GM06990 (cell line): ENCODE results near the gene BUD13.

Experiments used
- DNase-seq: peaks from one replicate; pipeline ENCODE4 v3.0.0-alpha.2; 2011; ENCODE audit not compliant: insufficient read length; ENCODE audit errors: extremely low read depth
- H3K27me3 ChIP-seq: replicated peaks from 2 replicates; pipeline ENCODE4 v1.6.0; 2011; ENCODE audit warnings: low read length; ENCODE audit not compliant: control insufficient read depth, insufficient read depth
- H3K36me3 ChIP-seq: 2 replicates; pipeline ENCODE4 v1.5.1; 2011; ENCODE audit warnings: low read length; ENCODE audit not compliant: control insufficient read depth, insufficient read depth
- H3K4me3 ChIP-seq: replicated peaks from 2 replicates; pipeline ENCODE4 v1.5.1; 2011; ENCODE audit warnings: low read depth, mild to moderate bottlenecking, control low read depth, low read length
- TF ChIP-seq, protein P1 (sequence below): IDR thresholded peaks from 2 replicates; pipeline ENCODE4 v1.5.1; 2011; ENCODE audit warnings: low read length, control low read depth, mild to moderate bottlenecking, inconsistent platforms; ENCODE audit not compliant: insufficient read depth, poor library complexity, severe bottlenecking

The BUD13 gene

DNA sequence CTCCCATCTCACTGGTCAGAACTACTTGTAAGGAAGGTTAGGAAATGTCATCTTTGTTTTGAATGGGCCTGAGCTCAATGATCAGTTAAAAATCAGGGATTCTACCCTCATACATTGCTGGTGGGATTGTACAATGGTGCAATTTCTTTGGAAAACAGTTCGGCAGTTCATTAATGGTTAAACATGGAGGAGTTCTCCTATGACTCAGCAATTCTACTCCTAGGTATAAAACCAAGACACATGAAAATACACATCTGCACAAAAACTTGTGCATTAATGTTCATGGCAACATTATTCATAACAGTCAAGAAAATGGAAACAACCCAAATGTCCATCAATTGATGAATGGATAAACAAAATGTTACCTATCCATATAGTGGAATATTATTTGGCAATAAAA lies 23.8 kb upstream of the BUD13 start:
- Histone ChIP-seq H3K27me3 (no peaks in the 10 kb centered on the region), H3K4me3 (no peak overlapping the region), H3K36me3 (no peaks in the 10 kb centered on the region)
- TF ChIP-seq, protein P1, sequence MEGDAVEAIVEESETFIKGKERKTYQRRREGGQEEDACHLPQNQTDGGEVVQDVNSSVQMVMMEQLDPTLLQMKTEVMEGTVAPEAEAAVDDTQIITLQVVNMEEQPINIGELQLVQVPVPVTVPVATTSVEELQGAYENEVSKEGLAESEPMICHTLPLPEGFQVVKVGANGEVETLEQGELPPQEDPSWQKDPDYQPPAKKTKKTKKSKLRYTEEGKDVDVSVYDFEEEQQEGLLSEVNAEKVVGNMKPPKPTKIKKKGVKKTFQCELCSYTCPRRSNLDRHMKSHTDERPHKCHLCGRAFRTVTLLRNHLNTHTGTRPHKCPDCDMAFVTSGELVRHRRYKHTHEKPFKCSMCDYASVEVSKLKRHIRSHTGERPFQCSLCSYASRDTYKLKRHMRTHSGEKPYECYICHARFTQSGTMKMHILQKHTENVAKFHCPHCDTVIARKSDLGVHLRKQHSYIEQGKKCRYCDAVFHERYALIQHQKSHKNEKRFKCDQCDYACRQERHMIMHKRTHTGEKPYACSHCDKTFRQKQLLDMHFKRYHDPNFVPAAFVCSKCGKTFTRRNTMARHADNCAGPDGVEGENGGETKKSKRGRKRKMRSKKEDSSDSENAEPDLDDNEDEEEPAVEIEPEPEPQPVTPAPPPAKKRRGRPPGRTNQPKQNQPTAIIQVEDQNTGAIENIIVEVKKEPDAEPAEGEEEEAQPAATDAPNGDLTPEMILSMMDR = no peak
- no peak for DNase-seq

DNA sequence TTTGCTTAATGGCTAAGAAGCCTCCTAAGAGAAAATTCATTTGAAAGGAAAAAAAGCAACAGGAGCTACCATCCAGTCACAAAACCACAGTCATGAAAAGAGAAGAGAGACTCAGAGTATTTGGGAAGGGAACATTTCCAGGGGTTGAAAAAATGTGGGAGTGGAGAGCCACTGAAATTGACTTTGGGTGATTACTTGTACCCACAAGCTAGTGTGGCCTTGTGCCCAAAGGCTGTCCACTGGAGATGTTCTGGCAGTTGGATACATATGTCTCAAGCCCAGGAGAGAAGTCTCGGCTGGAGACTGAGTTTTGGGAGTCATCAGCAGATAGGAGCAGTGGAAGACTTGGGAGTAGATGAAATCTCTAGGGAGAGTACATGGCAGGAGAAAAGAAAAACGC lies 22.1 kb upstream of the BUD13 start:
- TF ChIP-seq, protein P1 = no peak
- Histone ChIP-seq H3K27me3 (no peaks in the 10 kb centered on the region), H3K36me3 (no peaks in the 10 kb centered on the region), H3K4me3 (no peak overlapping the region)
- DNase-seq = no peak

DNA sequence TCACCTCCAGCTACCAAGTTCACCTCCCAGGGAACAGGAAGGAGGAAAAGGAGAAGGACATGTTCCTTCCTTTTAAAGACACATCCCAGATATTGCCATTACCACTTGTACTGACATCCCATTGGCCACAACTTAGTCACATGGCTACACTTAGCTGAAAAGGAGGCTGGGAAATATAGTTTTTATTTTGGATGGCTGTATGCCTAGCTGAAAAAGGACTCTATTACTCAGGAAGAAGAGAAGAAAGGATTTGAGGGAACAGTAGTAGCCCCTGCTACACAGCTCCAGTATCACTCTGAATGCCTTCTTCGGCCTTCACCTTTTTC lies 20.9 kb upstream of the BUD13 start:
- Histone ChIP-seq H3K27me3 (no peaks in the 10 kb centered on the region), H3K4me3 (no peak overlapping the region), H3K36me3 (no peaks in the 10 kb centered on the region)
- TF ChIP-seq, protein P1 = no peak
- DNase-seq = no peak

DNA sequence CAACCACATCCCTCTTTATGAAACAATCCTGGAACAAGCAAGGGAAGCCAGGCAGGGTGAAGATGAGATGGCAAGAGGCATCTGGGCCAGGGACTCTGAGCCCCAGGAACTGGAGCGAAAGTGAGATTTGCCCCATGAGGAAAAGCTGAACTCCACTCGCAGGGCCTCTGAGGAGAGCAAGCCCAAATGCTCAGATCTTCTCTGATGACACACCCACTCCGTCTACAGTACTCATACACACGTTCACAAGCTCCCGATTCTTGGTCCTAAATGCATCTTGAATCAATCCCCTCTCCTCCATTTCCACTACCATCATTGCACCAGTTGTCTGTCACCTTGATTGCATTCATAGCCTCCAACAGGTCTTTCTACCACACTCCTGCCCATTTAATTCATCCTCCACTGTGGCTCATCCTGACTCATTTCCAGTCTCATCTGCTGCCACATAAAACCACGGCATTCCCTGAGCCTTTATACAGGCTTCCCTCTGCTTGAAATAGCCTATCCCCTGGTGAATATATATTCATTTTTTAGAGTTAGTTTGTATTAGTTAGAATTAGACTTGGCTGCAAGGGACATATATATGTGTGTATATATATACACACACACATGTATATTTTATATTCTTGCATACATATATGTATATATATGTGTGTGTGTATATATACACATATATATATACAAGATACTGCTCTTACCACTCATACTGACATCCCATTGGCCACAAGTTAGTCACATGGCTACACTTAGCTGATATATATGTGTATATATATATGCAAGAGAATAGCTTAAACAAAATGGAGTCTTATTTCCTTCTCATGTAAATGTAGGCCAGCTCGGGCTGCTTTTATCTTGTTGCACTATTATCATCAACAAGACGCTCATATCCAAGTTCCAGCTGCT lies 20.3 kb upstream of the BUD13 start:
- Histone ChIP-seq H3K27me3 (no peaks in the 10 kb centered on the region), H3K4me3 (no peak overlapping the region), H3K36me3 (no peaks in the 10 kb centered on the region)
- TF ChIP-seq, protein P1 = no peak
- no peak for DNase-seq

DNA sequence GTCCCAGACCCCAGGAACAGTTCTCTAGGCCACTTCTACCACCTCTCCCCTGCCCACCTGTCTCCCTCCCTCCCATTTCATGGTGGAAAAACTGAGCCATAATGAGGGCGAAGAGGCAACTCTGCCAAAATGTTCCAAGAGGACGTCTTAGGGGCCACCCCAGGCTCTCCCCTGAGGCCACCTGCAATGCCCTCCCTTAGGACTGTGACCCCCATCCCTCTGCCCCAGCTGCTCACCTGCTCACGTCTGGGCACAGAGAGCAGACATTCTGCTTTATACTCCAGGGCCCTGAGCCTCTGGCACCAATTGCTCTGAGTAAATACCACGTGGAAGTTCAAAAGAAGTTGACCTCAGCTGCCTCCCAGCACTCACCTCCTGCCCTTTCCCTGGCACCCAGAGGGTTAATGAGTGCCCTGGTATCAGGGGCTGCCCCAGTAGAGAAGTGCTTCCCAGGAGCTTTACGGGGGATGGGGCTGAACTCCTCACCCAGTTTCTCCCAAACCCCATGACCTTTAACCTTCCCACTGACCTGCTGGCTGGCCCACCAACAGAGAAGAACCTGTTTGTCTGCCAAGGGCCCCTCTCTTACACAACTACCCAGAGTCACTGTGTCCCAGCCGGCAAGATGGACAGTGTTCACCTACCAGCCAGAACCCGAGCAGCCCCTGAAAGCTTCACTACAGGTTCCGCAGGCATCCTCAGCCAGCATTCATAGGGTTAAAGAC lies 19.5 kb upstream of the BUD13 start:
- no peak for DNase-seq
- Histone ChIP-seq H3K27me3 (no peaks in the 10 kb centered on the region), H3K4me3 (no peak overlapping the region), H3K36me3 (no peaks in the 10 kb centered on the region)
- TF ChIP-seq, protein P1 = no peak
